ENCODE measurements around the gene B4GALNT4.
"Not testable (repeated sequence)": the region's sequence is repeated elsewhere in the genome, so short reads cannot be mapped to it uniquely, and the experiment has no call there.

DNA sequence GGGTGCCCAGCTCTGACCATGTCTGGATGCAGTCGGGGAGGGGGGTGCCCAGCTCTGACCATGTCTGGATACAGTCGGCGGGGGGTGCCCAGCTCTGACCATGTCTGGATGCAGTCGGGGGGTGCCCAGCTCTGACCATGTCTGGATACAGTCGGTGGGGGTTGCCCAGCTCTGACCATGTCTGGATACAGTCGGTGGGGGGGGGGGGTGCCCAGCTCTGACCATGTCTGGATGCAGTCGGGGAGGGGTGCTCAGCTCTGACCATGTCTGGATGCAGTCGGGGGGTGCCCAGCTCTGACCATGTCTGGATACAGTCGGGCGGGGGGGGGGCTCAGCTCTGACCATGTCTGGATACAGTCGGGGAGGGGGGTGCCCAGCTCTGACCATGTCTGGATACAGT lies 42.2 kb downstream of the B4GALNT4 start:
- not testable (repeated sequence) for TF ChIP-seq POLR2A, EP300 (IDR thresholded peaks at IDR 0.05)
- TF ChIP-seq, protein P1, sequence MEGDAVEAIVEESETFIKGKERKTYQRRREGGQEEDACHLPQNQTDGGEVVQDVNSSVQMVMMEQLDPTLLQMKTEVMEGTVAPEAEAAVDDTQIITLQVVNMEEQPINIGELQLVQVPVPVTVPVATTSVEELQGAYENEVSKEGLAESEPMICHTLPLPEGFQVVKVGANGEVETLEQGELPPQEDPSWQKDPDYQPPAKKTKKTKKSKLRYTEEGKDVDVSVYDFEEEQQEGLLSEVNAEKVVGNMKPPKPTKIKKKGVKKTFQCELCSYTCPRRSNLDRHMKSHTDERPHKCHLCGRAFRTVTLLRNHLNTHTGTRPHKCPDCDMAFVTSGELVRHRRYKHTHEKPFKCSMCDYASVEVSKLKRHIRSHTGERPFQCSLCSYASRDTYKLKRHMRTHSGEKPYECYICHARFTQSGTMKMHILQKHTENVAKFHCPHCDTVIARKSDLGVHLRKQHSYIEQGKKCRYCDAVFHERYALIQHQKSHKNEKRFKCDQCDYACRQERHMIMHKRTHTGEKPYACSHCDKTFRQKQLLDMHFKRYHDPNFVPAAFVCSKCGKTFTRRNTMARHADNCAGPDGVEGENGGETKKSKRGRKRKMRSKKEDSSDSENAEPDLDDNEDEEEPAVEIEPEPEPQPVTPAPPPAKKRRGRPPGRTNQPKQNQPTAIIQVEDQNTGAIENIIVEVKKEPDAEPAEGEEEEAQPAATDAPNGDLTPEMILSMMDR (IDR thresholded peaks at IDR 0.05): not testable (repeated sequence)
